GM12878 (cell line): ENCODE results near the gene CSNK1A1.

Source experiments
- BCL3 ChIP-seq: IDR thresholded peaks from 2 replicates; pipeline ENCODE4 v1.6.1; 2011; ENCODE audit warnings: borderline replicate concordance, low read depth, mild to moderate bottlenecking, moderate library complexity, low read length; ENCODE audit not compliant: insufficient read depth, poor library complexity, severe bottlenecking
- BMI1 ChIP-seq: fragments of 450-650 bp; IDR thresholded peaks from 2 replicates; pipeline ENCODE4 v1.6.1; 2016; ENCODE audit warnings: mild to moderate bottlenecking, moderate library complexity, borderline replicate concordance
- CBFB ChIP-seq: IDR thresholded peaks from 2 replicates; pipeline ENCODE4 v1.6.1; 2016; ENCODE audit warnings: antibody characterized with exemption, low read depth
- ELK1 ChIP-seq: IDR thresholded peaks from 2 replicates; pipeline ENCODE4 v1.6.1; 2012; ENCODE audit warnings: low read depth, low read length, improper control_type of control experiment
- EZH2 ChIP-seq: IDR thresholded peaks from 2 replicates; pipeline ENCODE4 v1.6.1; 2012; ENCODE audit warnings: low read depth, mild to moderate bottlenecking, control low read depth, inconsistent platforms, low read length, borderline replicate concordance; ENCODE audit not compliant: control insufficient read depth
- HDAC6 ChIP-seq: fragments of 200-600 bp; sonication (generic); IDR thresholded peaks from one replicate; pipeline ENCODE4 v1.8.0; 2017; ENCODE audit warnings: antibody characterized with exemption; ENCODE audit not compliant: unreplicated experiment
- POLR2A ChIP-seq: IDR thresholded peaks from 2 replicates; pipeline ENCODE4 v1.6.1; 2011; ENCODE audit warnings: low read depth, mild to moderate bottlenecking, low read length
- REST ChIP-seq: IDR thresholded peaks from 2 replicates; pipeline ENCODE4 v1.6.1; 2012; ENCODE audit warnings: mild to moderate bottlenecking, low read depth, low read length
- TAF1 ChIP-seq: IDR thresholded peaks from 2 replicates; pipeline ENCODE4 v1.6.1; 2011; ENCODE audit warnings: mild to moderate bottlenecking, low read depth, low read length, borderline replicate concordance
- TCF12 ChIP-seq: IDR thresholded peaks from 2 replicates; pipeline ENCODE4 v1.6.1; 2011; ENCODE audit warnings: low read depth, mild to moderate bottlenecking, low read length
- USF2 ChIP-seq: IDR thresholded peaks from 2 replicates; pipeline ENCODE4 v1.6.1; 2011; ENCODE audit warnings: low read depth, low read length, improper control_type of control experiment, borderline replicate concordance
- ZBTB11 ChIP-seq: fragments of 450-650 bp; formaldehyde crosslinking; IDR thresholded peaks from 2 replicates; pipeline ENCODE4 v1.5.0; 2022; ENCODE audit warnings: mild to moderate bottlenecking, missing genetic modification characterization

GRCh38 chr5:149455889-149456409 is 95.3 kb downstream of the CSNK1A1 start:
- no peak for TF ChIP-seq EZH2
- TF ChIP-seq ELK1: no peak
- no peak for TF ChIP-seq POLR2A
- TF ChIP-seq ZBTB11 (CRISPR knock-in tag): no peak
- TF ChIP-seq TCF12: no peak
- TF ChIP-seq CBFB: no peak
- TF ChIP-seq BCL3: no peak
- no peak for TF ChIP-seq TAF1
- TF ChIP-seq REST: no peak
- no peak for TF ChIP-seq HDAC6
- TF ChIP-seq BMI1: no peak
- no peak for TF ChIP-seq USF2
